ENCODE data around the gene C11orf54.

DNA sequence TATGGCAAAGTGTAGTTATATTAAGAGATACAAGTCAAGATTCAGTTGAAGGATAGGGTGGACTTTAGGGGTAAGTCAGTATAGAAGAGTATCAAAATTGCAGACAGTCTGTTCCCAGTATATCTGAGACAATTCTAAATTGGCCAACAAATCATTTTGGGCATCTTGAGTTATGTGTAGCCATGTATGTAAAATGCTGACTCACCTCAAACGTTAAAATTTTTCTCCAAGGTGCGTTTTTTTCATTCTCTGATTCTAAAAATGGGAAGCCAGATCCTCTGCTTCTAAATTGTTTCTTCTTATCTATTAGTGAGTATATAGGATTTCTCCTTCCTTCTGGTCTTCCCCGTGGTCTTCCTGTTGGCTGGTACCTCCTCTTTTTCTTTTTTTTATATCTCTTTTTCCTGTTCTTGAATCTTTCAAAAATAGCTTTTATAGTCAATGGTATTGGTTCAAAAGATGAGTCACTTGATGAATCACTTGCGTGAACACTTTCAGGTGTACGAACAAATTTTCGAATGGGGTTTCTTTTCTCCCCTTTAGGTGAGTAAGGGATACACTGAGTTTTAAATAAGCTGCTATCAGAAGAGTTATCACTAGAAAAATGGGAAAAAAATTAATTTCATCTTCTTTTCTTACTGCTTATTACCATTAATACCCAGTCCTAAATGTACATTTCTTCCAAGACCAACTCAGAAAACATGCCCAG lies 3.4 kb upstream of the C11orf54 start:
- TF ChIP-seq PATZ1 (CRISPR knock-in tag; IDR thresholded peaks at IDR 0.05; ENCODE audit: borderline replicate concordance) (no peak), ZC3H10 (CRISPR knock-in tag; IDR thresholded peaks at IDR 0.05) (no peak)
- TF ChIP-seq, protein P1, sequence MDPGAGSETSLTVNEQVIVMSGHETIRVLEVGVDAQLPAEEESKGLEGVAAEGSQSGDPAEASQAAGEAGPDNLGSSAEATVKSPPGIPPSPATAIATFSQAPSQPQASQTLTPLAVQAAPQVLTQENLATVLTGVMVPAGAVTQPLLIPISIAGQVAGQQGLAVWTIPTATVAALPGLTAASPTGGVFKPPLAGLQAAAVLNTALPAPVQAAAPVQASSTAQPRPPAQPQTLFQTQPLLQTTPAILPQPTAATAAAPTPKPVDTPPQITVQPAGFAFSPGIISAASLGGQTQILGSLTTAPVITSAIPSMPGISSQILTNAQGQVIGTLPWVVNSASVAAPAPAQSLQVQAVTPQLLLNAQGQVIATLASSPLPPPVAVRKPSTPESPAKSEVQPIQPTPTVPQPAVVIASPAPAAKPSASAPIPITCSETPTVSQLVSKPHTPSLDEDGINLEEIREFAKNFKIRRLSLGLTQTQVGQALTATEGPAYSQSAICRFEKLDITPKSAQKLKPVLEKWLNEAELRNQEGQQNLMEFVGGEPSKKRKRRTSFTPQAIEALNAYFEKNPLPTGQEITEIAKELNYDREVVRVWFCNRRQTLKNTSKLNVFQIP (CRISPR knock-in tag; IDR thresholded peaks at IDR 0.05; ENCODE audit: borderline replicate concordance, low read depth): no peak

All from SK-N-SH treated with all-trans-retinoic acid at 6 μM for 48 hours (cell line).